NOMO-1 (cell line): ENCODE results near the gene LRBA.
"Not testable (repeated sequence)": the region's sequence is repeated elsewhere in the genome, so short reads cannot be mapped to it uniquely, and the experiment has no call there.

Experiments
- DNase-seq, 2 experiments: peaks; one replicate each; lab custom pipeline; 2025; ENCODE audit not compliant: unreplicated experiment in 2 of 2; lab: John Stamatoyannopoulos, UW

Gene LRBA

GRCh38 chr4:150577796-150578195 lies 437.3 kb downstream of the LRBA start:
- no peak for DNase-seq

DNA sequence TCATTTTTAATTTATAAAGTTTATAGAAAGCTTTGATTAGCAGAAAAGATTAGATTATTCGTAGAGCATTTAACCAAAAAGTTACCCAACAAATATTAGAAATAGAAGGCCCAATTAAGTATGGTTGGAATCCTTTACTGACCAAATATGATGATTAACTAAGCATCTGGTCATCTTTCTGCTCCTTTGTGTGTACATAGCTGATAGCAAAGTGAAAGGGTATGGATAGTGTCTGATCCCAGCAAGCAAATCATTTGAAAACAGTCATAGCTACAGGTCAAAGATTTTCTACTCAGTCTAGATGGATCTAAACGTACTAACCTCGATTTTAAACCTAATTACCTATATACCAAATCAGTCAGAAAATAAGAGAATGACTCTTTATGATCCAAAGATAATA lies 440.4 kb downstream of the LRBA start:
- no peak for DNase-seq

- no peak for DNase-seq
Measured at GRCh38 chr4:150573534-150573933, 441.6 kb downstream of the LRBA start.

DNA sequence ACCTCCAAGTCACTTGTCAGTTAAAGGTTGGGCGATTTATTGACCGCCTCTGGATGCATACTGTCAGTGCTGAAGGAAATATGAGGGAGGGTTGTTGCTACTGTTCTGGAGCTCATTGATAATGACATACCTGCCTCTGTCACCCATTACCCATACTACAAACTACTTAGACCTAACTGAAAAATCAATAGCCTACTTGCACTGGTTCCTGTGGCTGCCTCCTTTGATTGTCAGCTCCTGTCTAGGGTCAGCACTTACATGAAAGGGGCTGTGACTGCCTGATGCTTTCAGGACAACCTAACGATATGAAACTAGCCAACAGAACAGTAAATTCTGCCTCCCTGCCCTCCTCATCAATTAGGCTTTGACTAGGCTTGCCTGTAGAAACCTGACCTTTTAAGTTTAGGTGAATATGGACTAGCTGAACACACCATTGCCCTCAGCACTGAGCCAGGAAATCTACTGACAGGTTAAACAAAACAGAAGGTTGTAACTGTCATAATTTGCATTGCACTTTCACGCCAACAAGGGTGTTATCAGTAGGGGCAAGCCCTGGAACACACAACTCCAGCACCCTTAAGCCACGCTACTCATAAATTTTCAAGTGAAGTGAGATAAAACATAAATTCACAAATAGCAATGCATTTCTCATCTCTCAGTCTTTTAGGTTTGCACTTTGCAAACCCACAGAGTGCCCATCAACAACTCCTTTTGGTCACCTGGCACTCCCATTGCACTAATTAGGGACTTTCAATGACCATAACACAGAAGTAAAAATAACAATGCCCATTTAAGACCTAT lies 442.2 kb downstream of the LRBA start:
- DNase-seq: no peak

DNA sequence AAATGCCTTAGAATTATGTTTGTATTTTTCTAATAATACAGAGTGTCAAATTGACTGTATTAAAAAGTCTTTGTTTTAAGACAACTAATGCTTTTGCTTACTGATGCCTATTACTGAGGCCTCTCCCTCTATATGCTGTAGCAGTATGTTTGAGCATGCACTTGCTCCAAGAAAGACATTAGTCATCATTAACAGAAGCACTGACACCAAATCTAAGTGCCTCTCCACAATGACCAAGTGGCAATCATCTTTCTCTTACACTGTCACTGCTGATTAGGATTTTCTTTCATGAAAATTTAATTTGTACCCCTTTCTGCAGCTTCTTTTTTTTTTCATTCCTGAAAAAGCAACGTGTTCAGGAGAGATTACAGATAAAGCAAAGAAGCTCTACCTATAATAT lies 444.2 kb downstream of the LRBA start:
- DNase-seq: no peak

DNA sequence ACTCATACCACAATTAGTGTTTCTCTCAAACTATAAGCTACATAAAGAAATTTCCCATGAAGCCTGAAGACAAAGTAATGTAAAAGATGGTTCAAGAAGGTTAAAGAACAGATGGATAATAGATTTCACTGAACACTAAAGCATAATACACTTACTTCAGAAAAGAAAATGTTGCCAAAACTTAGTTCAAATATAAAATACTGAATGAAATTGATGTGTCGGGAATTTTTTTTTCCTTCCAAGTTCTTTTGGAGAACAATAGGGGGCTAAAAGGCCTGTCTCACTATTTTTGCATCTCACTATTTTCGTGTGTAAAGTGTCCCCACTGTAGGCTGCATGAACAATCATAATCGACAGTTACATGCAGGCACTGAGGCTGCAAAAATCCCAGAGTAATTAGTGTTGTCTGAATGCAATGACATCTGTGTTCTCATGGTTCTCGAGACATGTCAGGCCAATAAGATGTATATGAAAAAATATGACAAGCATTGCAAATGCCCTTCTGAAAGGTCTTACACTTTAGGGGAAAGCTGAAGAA lies 445.0 kb downstream of the LRBA start:
- no peak for DNase-seq

DNA sequence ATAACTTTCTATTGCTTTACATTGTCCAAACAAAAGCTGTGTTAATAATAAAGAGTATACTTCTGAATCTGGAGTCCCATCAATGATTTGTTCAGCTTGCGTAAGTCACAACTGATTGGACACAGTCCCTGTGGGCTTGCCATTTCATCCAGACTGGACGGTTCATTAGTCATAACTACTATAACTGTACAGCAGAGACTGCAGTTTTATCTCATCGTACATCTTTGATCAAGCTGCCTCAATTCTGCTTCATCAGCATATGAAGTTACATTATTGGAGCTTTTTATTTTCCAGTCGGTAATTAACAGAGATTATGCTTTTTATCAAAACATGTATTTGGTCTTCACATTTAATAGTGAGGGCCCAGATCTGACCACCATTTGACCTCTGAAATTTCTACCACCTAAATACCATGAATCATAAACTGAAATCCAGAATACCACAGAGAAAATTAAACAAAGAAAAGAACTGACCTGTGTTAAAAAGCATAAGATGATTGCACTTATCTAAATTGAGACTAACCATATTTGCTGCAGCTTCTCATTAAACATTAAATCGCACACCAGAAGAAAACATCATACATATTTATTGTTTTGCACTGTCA lies 445.6 kb downstream of the LRBA start:
- DNase-seq: no peak

DNA sequence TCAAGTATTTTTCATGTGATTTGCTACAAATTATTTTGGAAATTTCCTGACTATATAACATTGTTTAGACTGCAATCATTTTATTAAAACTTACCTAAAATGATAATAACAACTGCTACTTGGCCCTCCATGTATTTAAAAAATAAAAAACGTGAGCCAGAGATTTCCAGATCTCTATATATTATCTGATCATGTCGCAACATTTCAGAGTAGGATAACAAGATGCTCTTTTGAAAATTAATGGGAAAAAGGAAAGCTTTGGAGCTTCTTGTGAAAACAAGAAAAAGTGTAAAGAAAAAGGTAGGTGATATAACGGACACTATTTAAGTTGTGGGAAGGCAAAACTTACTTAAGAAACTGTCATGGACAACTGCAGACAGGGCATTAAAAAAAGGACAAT lies 448.0 kb downstream of the LRBA start:
- no peak for DNase-seq

GRCh38 chr4:150564967-150565366 lies 450.1 kb downstream of the LRBA start:
- not testable (repeated sequence) for DNase-seq

- DNase-seq: no peak
Measured at GRCh38 chr4:150562751-150563150, 452.3 kb downstream of the LRBA start.

DNA sequence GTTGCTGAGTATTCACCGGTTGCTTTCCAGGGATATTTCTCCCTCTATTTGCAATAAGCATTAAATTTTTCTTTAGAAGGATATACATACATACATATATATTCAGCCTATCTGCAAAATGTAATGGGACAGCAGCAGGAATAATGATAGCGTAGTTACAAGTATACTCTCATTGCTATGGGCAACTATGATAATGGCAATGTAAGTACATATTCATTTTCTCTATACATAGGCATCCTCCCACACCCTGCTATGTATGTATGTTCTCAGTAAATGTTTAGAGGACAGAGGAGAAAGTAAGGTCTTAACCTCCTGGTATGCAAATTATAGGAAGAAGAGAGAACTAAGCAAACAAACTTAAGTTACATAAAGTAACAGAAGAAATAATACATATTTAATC lies 452.8 kb downstream of the LRBA start:
- no peak for DNase-seq

- no peak for DNase-seq
Measured at GRCh38 chr4:150561143-150561737, 453.8 kb downstream of the LRBA start.

DNA sequence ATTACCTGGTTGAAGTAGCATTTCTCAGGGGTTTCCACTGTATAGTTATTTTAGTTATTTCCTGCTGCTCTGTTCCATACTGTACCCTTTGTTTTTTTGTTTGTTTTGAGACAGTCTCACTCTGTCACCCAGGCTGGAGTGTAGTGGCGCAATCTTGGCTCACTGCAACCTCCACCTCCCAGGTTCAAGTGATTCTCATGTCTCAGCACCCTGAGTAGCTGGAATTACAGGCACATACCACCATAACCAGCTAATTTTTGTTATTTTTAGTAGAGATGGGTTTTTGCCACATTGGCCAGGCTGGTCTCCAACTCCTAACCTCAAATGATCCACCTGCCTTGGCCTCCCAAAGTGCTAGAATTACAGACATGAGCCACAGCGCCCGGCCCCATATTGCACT lies 457.3 kb downstream of the LRBA start:
- not testable (repeated sequence) for DNase-seq

GRCh38 chr4:150547154-150547838 lies 467.8 kb downstream of the LRBA start:
- no peak for DNase-seq

DNA sequence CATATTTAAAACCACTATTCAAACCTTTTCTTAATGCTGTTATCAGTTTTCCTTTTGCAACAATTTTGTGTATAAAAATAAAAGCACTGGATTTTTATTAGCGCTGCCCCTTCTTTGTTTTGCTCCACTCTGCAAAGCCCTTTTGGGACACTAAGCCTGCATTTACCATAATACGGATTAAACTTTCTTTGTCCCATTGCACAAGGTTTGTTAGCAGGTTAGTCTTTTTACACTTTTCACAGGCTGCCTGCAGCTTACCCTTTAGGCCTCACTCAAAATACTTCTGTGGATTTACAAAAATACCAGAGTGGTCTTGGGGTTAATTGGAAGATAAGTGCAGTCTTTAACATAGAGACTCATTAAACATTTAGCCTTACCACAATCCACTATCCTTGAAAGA lies 468.8 kb downstream of the LRBA start:
- no peak for DNase-seq

GRCh38 chr4:150543042-150543441 lies 472.0 kb downstream of the LRBA start:
- no peak for DNase-seq

- DNase-seq: no peak
Measured at GRCh38 chr4:150541681-150542080, 473.4 kb downstream of the LRBA start.

DNA sequence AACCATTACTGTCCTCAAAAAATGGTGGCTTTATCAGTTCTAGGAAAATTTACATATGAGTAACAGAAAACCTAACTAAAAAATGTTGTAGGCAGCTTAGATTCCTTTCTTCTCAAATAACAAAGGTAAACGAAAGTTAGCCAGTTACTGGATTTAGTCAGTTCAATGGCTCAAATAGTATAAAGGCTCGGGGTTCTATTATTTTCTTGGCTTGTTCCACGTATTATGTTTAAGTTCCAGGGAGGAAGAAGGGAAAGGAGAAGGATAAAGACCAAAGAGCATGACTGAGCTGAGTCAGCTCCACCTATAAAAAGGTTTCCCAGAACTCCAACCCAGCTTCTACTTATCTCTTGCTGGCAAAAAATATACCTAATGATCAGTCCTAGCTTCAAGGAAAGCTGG lies 474.1 kb downstream of the LRBA start:
- no peak for DNase-seq

DNA sequence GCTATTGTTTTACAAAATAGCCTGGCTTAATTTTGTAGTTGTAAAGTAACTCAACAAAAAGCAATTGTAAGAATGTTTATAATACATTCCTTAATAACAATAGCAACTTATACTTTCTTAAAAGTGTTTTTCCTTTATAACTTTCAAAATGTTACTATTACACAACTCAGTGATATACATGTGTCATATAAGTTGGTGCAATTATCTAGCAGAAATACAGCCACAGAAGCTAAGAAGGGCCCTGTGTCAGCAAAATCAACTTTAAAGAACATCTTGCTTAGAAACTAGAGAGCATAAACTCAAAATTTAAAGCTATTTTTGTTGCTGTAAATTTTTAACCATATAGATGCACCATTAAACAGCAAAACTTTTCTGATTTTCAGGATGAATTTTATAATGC lies 474.5 kb downstream of the LRBA start:
- no peak for DNase-seq

GRCh38 chr4:150537911-150538310 lies 477.2 kb downstream of the LRBA start:
- DNase-seq: not testable (repeated sequence)

DNA sequence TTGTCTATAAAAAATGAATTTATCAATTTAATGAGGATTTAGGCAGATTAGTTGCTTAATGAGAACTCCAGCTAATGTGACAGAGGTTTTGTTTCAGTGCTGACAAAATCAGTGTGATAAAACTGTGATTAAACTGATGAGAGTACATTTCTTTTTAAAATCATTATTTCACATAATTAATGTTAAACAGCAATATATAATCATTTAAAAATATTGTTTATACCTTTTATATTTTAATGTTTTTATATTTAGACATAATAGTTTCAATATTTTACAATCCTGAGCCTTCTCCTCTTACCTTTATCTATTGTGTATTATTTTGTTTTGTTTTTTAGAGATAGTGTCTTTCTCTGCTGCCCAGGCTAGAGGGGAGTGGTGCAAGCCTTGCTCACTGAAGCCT lies 480.3 kb downstream of the LRBA start:
- no peak for DNase-seq
